ENCODE results near the gene OLAH. TPM values are rescaled to one million over a fixed set of nuclear protein-coding genes. Genes with fewer than 3 reads are reported as not detected.
"Not testable (repeated sequence)": the region's sequence is repeated elsewhere in the genome, so short reads cannot be mapped to it uniquely, and the experiment has no call there.

The OLAH gene
- 1 to 10 TPM; 1.0 to 1.2 TPM for total RNA-seq

- CTCF ChIA-PET = no interaction called here
- no peak within 1 kb of the TSS for H3K4me3 Mint-ChIP-seq
- H3K27me3 Mint-ChIP-seq = no peaks in the 10 kb centered on the region
These were observed at the start of gene OLAH for GRCh38 chr10:15043674-15044073. TSS of gene OLAH (plus strand) at chr10:15043943. CDS start at chr10:15047289, 3,346 bp downstream.

GRCh38 chr10:14995964-14996565, 47.7 kb upstream of the OLAH start:
- peaks cover 8% of the 10 kb centered on the region for H3K4me1 Mint-ChIP-seq
- POLR2A ChIA-PET = no interaction called here
- CTCF ChIA-PET = no interaction called here
- H3K27me3 Mint-ChIP-seq = no peaks in the 10 kb centered on the region
- no peak overlapping the region for H3K4me3 Mint-ChIP-seq
- no peak for DNase-seq
- no peaks in the 10 kb centered on the region for H3K9me3 Mint-ChIP-seq
- H3K36me3 Mint-ChIP-seq (ENCODE audit: low read depth) = no peaks in the 10 kb centered on the region
- no peak overlapping the region for H3K27ac Mint-ChIP-seq

More at GRCh38 chr10:15043674-15044073, at the start of gene OLAH:
- POLR2A ChIA-PET = interaction anchor here (0.6 kb wide), 1 partner anchor 22 kb away, joined by 3 read pairs; no protein-coding TSS in a partner anchor
- no peak for DNase-seq
- Mint-ChIP-seq H3K9me3 (peaks cover 6% of the 10 kb centered on the region), H3K4me1 (peaks cover 30% of the 10 kb centered on the region), H3K36me3 (ENCODE audit: low read depth) (peaks cover 4% of the 10 kb centered on the region), H3K27ac (peak within 1 kb of the TSS; percentile 82)

- H3K4me3 Mint-ChIP-seq; H3K27me3 Mint-ChIP-seq; CTCF ChIA-PET; DNase-seq; POLR2A ChIA-PET; H3K27ac Mint-ChIP-seq; H3K9me3 Mint-ChIP-seq; H3K36me3 Mint-ChIP-seq (ENCODE audit: low read depth); H3K4me1 Mint-ChIP-seq: not testable (repeated sequence)
These were observed 30.2 kb upstream of the OLAH start for GRCh38 chr10:15013530-15013929.

GRCh38 chr10:15015451-15015850, 28.3 kb upstream of the OLAH start:
- Mint-ChIP-seq H3K27me3 (no peaks in the 10 kb centered on the region), H3K4me3 (no peak overlapping the region), H3K4me1 (no peaks in the 10 kb centered on the region), H3K27ac (no peak overlapping the region), H3K9me3 (no peaks in the 10 kb centered on the region), H3K36me3 (ENCODE audit: low read depth) (no peaks in the 10 kb centered on the region)
- DNase-seq = no peak
- ChIA-PET CTCF (interaction anchor here (1.6 kb wide), 1 partner anchor 24 kb away, joined by 3 read pairs; no protein-coding TSS in a partner anchor), POLR2A (no interaction called here)

GRCh38 chr10:15020966-15021365, 22.8 kb upstream of the OLAH start:
- H3K9me3 Mint-ChIP-seq; H3K4me1 Mint-ChIP-seq; CTCF ChIA-PET; H3K27ac Mint-ChIP-seq; DNase-seq; H3K27me3 Mint-ChIP-seq; H3K4me3 Mint-ChIP-seq; H3K36me3 Mint-ChIP-seq (ENCODE audit: low read depth); POLR2A ChIA-PET: not testable (repeated sequence)

GRCh38 chr10:15023079-15023478, 20.7 kb upstream of the OLAH start:
- DNase-seq; H3K9me3 Mint-ChIP-seq; POLR2A ChIA-PET; H3K27me3 Mint-ChIP-seq; CTCF ChIA-PET; H3K36me3 Mint-ChIP-seq (ENCODE audit: low read depth); H3K4me3 Mint-ChIP-seq: not testable (repeated sequence)
- Mint-ChIP-seq H3K4me1 (peaks cover 11% of the 10 kb centered on the region), H3K27ac (peak overlapping the region; percentile 60)

- H3K36me3 Mint-ChIP-seq (ENCODE audit: low read depth); POLR2A ChIA-PET; H3K4me3 Mint-ChIP-seq; DNase-seq; H3K9me3 Mint-ChIP-seq; CTCF ChIA-PET; H3K27me3 Mint-ChIP-seq: not testable (repeated sequence)
- peak overlapping the region; percentile 83 for H3K27ac Mint-ChIP-seq
- H3K4me1 Mint-ChIP-seq = peaks cover 11% of the 10 kb centered on the region
These were observed 19.4 kb upstream of the OLAH start for GRCh38 chr10:15024017-15025004.

- H3K36me3 Mint-ChIP-seq (ENCODE audit: low read depth); DNase-seq; H3K27me3 Mint-ChIP-seq; POLR2A ChIA-PET; H3K27ac Mint-ChIP-seq; H3K9me3 Mint-ChIP-seq; H3K4me3 Mint-ChIP-seq: not testable (repeated sequence)
- CTCF ChIA-PET = interaction anchor here (0.7 kb wide), 1 partner anchor 24 kb away, joined by 4 read pairs; no protein-coding TSS in a partner anchor
- H3K4me1 Mint-ChIP-seq = peaks cover 11% of the 10 kb centered on the region
These were observed 18.7 kb upstream of the OLAH start for GRCh38 chr10:15025040-15025439.

- Mint-ChIP-seq H3K36me3 (ENCODE audit: low read depth) (no peaks in the 10 kb centered on the region), H3K27ac (no peak overlapping the region), H3K4me3 (no peak overlapping the region), H3K9me3 (no peaks in the 10 kb centered on the region), H3K27me3 (no peaks in the 10 kb centered on the region), H3K4me1 (peaks cover 11% of the 10 kb centered on the region)
- ChIA-PET CTCF (no interaction called here), POLR2A (no interaction called here)
- DNase-seq = no peak
These were observed 16.0 kb upstream of the OLAH start for GRCh38 chr10:15027741-15028140.

GRCh38 chr10:15035385-15036301, 8.1 kb upstream of the OLAH start:
- Mint-ChIP-seq H3K4me1 (peaks cover 7% of the 10 kb centered on the region), H3K4me3 (no peak overlapping the region), H3K27me3 (no peaks in the 10 kb centered on the region), H3K27ac (no peak overlapping the region), H3K36me3 (ENCODE audit: low read depth) (no peaks in the 10 kb centered on the region), H3K9me3 (no peaks in the 10 kb centered on the region)
- CTCF ChIA-PET = interaction anchor here (0.9 kb wide), 1 partner anchor 18 kb away, joined by 3 read pairs; no protein-coding TSS in a partner anchor
- POLR2A ChIA-PET = no interaction called here
- DNase-seq = no peak

GRCh38 chr10:15037691-15038090, 6.1 kb upstream of the OLAH start:
- ChIA-PET POLR2A (no interaction called here), CTCF (interaction anchor here (0.6 kb wide), 1 partner anchor 11 kb away, joined by 4 read pairs; no protein-coding TSS in a partner anchor)
- Mint-ChIP-seq H3K27ac (no peak overlapping the region), H3K4me3 (no peak overlapping the region), H3K9me3 (peaks cover 4% of the 10 kb centered on the region), H3K27me3 (no peaks in the 10 kb centered on the region), H3K4me1 (peaks cover 9% of the 10 kb centered on the region), H3K36me3 (ENCODE audit: low read depth) (no peaks in the 10 kb centered on the region)
- DNase-seq = no peak

GRCh38 chr10:15038416-15038815, 5.3 kb upstream of the OLAH start:
- CTCF ChIA-PET = no interaction called here
- no peaks in the 10 kb centered on the region for H3K36me3 Mint-ChIP-seq (ENCODE audit: low read depth)
- peaks cover 11% of the 10 kb centered on the region for H3K4me1 Mint-ChIP-seq
- POLR2A ChIA-PET = no interaction called here
- no peaks in the 10 kb centered on the region for H3K27me3 Mint-ChIP-seq
- DNase-seq = no peak
- no peak overlapping the region for H3K4me3 Mint-ChIP-seq
- H3K9me3 Mint-ChIP-seq = peaks cover 4% of the 10 kb centered on the region
- H3K27ac Mint-ChIP-seq = no peak overlapping the region

Data from activated CD4-positive, alpha-beta T cell treated with anti-CD3 and anti-CD28 coated beads, Interleukin-2, amount 10 ng/mL, durations not matched to agents 7 days and 5 days (primary cell).